Activated CD4-positive, alpha-beta T cell treated with anti-CD3 and anti-CD28 coated beads, Interleukin-2, amount 50 U/mL, for 4 hours (primary cell): ENCODE data around the gene PGD.
"Not testable (repeated sequence)": the region's sequence is repeated elsewhere in the genome, so short reads cannot be mapped to it uniquely, and the experiment has no call there.

Source experiments
- DNase-seq, 2 experiments: peaks; one replicate each; pipeline ENCODE4 v3.0.0-alpha.2; 2020

PGD gene

GRCh38 chr1:10440305-10440704, 41.4 kb downstream of the PGD start:
- no peak for DNase-seq

- DNase-seq = no peak
Measured at GRCh38 chr1:10440794-10441193, 41.9 kb downstream of the PGD start.

GRCh38 chr1:10444248-10444647, 45.4 kb downstream of the PGD start:
- no peak for DNase-seq

GRCh38 chr1:10444795-10445397, 46.0 kb downstream of the PGD start:
- no peak for DNase-seq

- no peak for DNase-seq
Measured at GRCh38 chr1:10446790-10447422, 48.0 kb downstream of the PGD start.

- DNase-seq = no peak
Measured at GRCh38 chr1:10449751-10450150, 50.9 kb downstream of the PGD start, which contains the start of gene CORT. Gene CORT (plus strand): TSS chr1:10450031. CDS start chr1:10450224, 193 bp downstream.

GRCh38 chr1:10450156-10450814, 51.4 kb downstream of the PGD start:
- no peak for DNase-seq

GRCh38 chr1:10450836-10451235, 52.0 kb downstream of the PGD start:
- no peak for DNase-seq

GRCh38 chr1:10451287-10451686, 52.4 kb downstream of the PGD start:
- DNase-seq = no peak

GRCh38 chr1:10456048-10456447, 57.2 kb downstream of the PGD start:
- no peak for DNase-seq

GRCh38 chr1:10456661-10457060, 57.8 kb downstream of the PGD start:
- no peak for DNase-seq

GRCh38 chr1:10457462-10457861, 58.6 kb downstream of the PGD start:
- not testable (repeated sequence) for DNase-seq

- DNase-seq = no peak
Measured at GRCh38 chr1:10457875-10458274, 59.0 kb downstream of the PGD start.

- DNase-seq = no peak
Measured at GRCh38 chr1:10459184-10459583, 60.3 kb downstream of the PGD start.

- DNase-seq = no peak
Measured at GRCh38 chr1:10467078-10467477, 68.2 kb downstream of the PGD start.

GRCh38 chr1:10470043-10470442, 71.2 kb downstream of the PGD start:
- DNase-seq = no peak
